HK-2 (cell line): ENCODE results near the gene GAS6.
"Not testable (repeated sequence)": the region's sequence is repeated elsewhere in the genome, so short reads cannot be mapped to it uniquely, and the experiment has no call there.

Experiments used
- DNase-seq: peaks from one replicate; pipeline ENCODE4 v3.0.0-alpha.2; 2018; ENCODE audit not compliant: unreplicated experiment

Gene GAS6

GRCh38 chr13:113806104-113806471 is 57.8 kb downstream of the GAS6 start:
- DNase-seq = no peak

- DNase-seq = no peak
Observed at GRCh38 chr13:113805431-113806103, 58.3 kb downstream of the GAS6 start.

GRCh38 chr13:113804703-113805430 is 59.0 kb downstream of the GAS6 start:
- DNase-seq = no peak

GRCh38 chr13:113804017-113804702 is 59.7 kb downstream of the GAS6 start:
- peak; percentile 39 for DNase-seq

GRCh38 chr13:113803409-113804016 is 60.4 kb downstream of the GAS6 start:
- no peak for DNase-seq

GRCh38 chr13:113802761-113803160 is 61.1 kb downstream of the GAS6 start:
- no peak for DNase-seq

- peak; percentile 77 for DNase-seq
Observed at GRCh38 chr13:113802090-113802531, 61.8 kb downstream of the GAS6 start.

- no peak for DNase-seq
Observed at GRCh38 chr13:113801289-113801961, 62.5 kb downstream of the GAS6 start.

- DNase-seq = no peak
Observed at GRCh38 chr13:113800576-113800926, 63.3 kb downstream of the GAS6 start.

GRCh38 chr13:113798200-113798811 is 65.6 kb downstream of the GAS6 start:
- DNase-seq = no peak

GRCh38 chr13:113796964-113797676 is 66.8 kb downstream of the GAS6 start:
- DNase-seq = no peak

GRCh38 chr13:113796211-113796963 is 67.5 kb downstream of the GAS6 start:
- DNase-seq = no peak

- DNase-seq = not testable (repeated sequence)
Observed at GRCh38 chr13:113795362-113795761, 68.5 kb downstream of the GAS6 start.

GRCh38 chr13:113794764-113795173 is 69.1 kb downstream of the GAS6 start:
- no peak for DNase-seq

- DNase-seq = no peak
Observed at GRCh38 chr13:113794086-113794485, 69.8 kb downstream of the GAS6 start.

GRCh38 chr13:113793718-113794085 is 70.2 kb downstream of the GAS6 start:
- no peak for DNase-seq

- DNase-seq = no peak
Observed at GRCh38 chr13:113792886-113793717, 70.8 kb downstream of the GAS6 start.

GRCh38 chr13:113792236-113792770 is 71.6 kb downstream of the GAS6 start:
- no peak for DNase-seq

- DNase-seq = no peak
Observed at GRCh38 chr13:113791761-113792160, 72.1 kb downstream of the GAS6 start.
